ENCODE data around the gene TGFBR3.

TGFBR3 gene

GRCh38 chr1:91776068-91776794, 109.7 kb downstream of the TGFBR3 start:
- no peak for DNase-seq

GRCh38 chr1:91775227-91775626, 110.7 kb downstream of the TGFBR3 start:
- DNase-seq, result no peak

- DNase-seq, result no peak
Measured at GRCh38 chr1:91774520-91775203, 111.3 kb downstream of the TGFBR3 start.

GRCh38 chr1:91771717-91772116, 114.2 kb downstream of the TGFBR3 start:
- no peak for DNase-seq

- DNase-seq, result no peak
Measured at GRCh38 chr1:91770667-91771268, 115.2 kb downstream of the TGFBR3 start.

- DNase-seq, result no peak
Measured at GRCh38 chr1:91769742-91770141, 116.2 kb downstream of the TGFBR3 start.

GRCh38 chr1:91768786-91769725, 116.9 kb downstream of the TGFBR3 start:
- DNase-seq, result no peak

- no peak for DNase-seq
Measured at GRCh38 chr1:91768120-91768519, 117.8 kb downstream of the TGFBR3 start.

- no peak for DNase-seq
Measured at GRCh38 chr1:91766883-91767282, 119.1 kb downstream of the TGFBR3 start.

- DNase-seq, result no peak
Measured at GRCh38 chr1:91765880-91766443, 120.0 kb downstream of the TGFBR3 start.

GRCh38 chr1:91765293-91765692, 120.7 kb downstream of the TGFBR3 start:
- DNase-seq, result no peak

GRCh38 chr1:91764471-91765115, 121.4 kb downstream of the TGFBR3 start:
- no peak for DNase-seq

GRCh38 chr1:91763252-91763651, 122.7 kb downstream of the TGFBR3 start:
- no peak for DNase-seq

GRCh38 chr1:91761295-91761721, 124.6 kb downstream of the TGFBR3 start:
- DNase-seq, result no peak

GRCh38 chr1:91760512-91760911, 125.4 kb downstream of the TGFBR3 start:
- DNase-seq, result no peak

GRCh38 chr1:91759076-91759475, 126.9 kb downstream of the TGFBR3 start:
- no peak for DNase-seq

GRCh38 chr1:91757763-91758460, 128.0 kb downstream of the TGFBR3 start:
- no peak for DNase-seq

- DNase-seq, result no peak
Measured at GRCh38 chr1:91755702-91756287, 130.2 kb downstream of the TGFBR3 start.

GRCh38 chr1:91754816-91755580, 131.0 kb downstream of the TGFBR3 start:
- no peak for DNase-seq

- no peak for DNase-seq
Measured at GRCh38 chr1:91754348-91754747, 131.6 kb downstream of the TGFBR3 start.

Measured in NCI-H1436 treated with DMSO at 0.1 percent for 48 hours (cell line).